Aorta (tissue), 5 donors: ENCODE measurements around the gene TACO1. TPM values are rescaled to one million over a fixed set of nuclear protein-coding genes. Genes with fewer than 3 reads are reported as not detected.
A peak's percentile ranks its signal among the peaks of the same experiment; 100 is the strongest.

Experiments
- ATAC-seq: fragments of 200-7000 bp; cut with Tn5 transposase; one replicate; pipeline ENCODE4 v1.9.1; 2022; ENCODE audit warnings: moderate library complexity; ENCODE audit not compliant: low FRiP score
- DNase-seq, 2 donors: peaks; one replicate each; pipeline ENCODE4 v3.0.0-alpha.2; 2020
- H3K27ac ChIP-seq, 2 donors: one replicate each; pipeline ENCODE4 v1.5.1; 2013; ENCODE audit warnings: low read length in 2 of 2, mild to moderate bottlenecking in 2 of 2, moderate library complexity in 2 of 2, control low read depth in 1 of 2, inconsistent platforms in 1 of 2, low read depth in 1 of 2
- H3K27me3 ChIP-seq, 2 donors: one replicate each; pipeline ENCODE4 v1.6.1; 2013; ENCODE audit warnings: control low read depth in 1 of 2, low read length in 1 of 2, mild to moderate bottlenecking in 1 of 2, moderate library complexity in 1 of 2; ENCODE audit not compliant: insufficient read depth in 2 of 2, control insufficient read depth in 1 of 2
- H3K36me3 ChIP-seq, 2 donors: one replicate each; pipeline ENCODE4 v1.6.1; 2013; ENCODE audit warnings: control low read depth in 1 of 2, low read length in 1 of 2, mild to moderate bottlenecking in 1 of 2; ENCODE audit not compliant: insufficient read depth in 2 of 2, control insufficient read depth in 1 of 2
- H3K4me1 ChIP-seq, 2 donors: one replicate each; pipeline ENCODE4 v1.6.1; 2013; ENCODE audit warnings: low read length in 2 of 2, control low read depth in 1 of 2, mild to moderate bottlenecking in 1 of 2, moderate library complexity in 1 of 2; ENCODE audit not compliant: insufficient read depth in 2 of 2, control insufficient read depth in 1 of 2
- H3K4me3 ChIP-seq, 2 donors: one replicate each; pipeline ENCODE4 v1.5.1; 2013; ENCODE audit warnings: low read length in 2 of 2, control low read depth in 1 of 2, mild to moderate bottlenecking in 1 of 2
- H3K9me3 ChIP-seq: one replicate; pipeline ENCODE4 v1.6.1; 2013; ENCODE audit warnings: mild to moderate bottlenecking, low read length; ENCODE audit not compliant: control insufficient read depth
- WGBS, 2 donors: extraction: QIAGEN DNeasy Blood & Tissue Kit; methylation state at CpG; one replicate each; pipeline ENCODE4 v1.1.7; 2013; 5-methylcytosine and 5-hydroxymethylcytosine counted together
- intact Hi-C, 2 donors: fragments of 100-400 bp; cut with DNase I; formaldehyde crosslinking; loops; one replicate each; pipeline versions ENCODE4 v1.14.2 to v1.15.0; 2022
- polyA plus RNA-seq, 2 donors: library from polyadenylated mRNA; stranded (reverse); fragments of 200-250 nt; gene quantifications; one replicate each; pipeline ENCODE4 v1.2.3, GENCODE V29; 2013
- total RNA-seq, 2 donors: library from RNA; stranded (reverse); fragmentation: NEBNext Ultra II Directional; extraction: Animal tissue kit (Norgen Biotek cat#: 25700); gene quantifications; one replicate each; pipeline ENCODE4 v1.2.1, GENCODE V29; 2021
- donor health status: healthy with polysubstance abuse.
- donor health status: Bipolar disorder and iron deficiency.
- donor health status: DM: no; HTN: no; CAD: no.
- donor health status: DM: no; HTN: no; CAD: no.
- donor health status: DM: yes; HTN: yes; CAD: no.

The TACO1 gene
- total and polyA plus RNA-seq, 4 donors: 10.8 to 17.5 (median 12.0) TPM

- ATAC-seq (no peak), DNase-seq (no peak)
- Histone ChIP-seq H3K27ac (no peak overlapping the region), H3K4me1 (peaks cover 5 to 7% of the 10 kb centered on the region in 2 donors), H3K4me3 (no peak overlapping the region), H3K36me3 (no peaks in the 10 kb centered on the region), H3K27me3 (no peaks in the 10 kb centered on the region), H3K9me3 (no peaks in the 10 kb centered on the region)
- WGBS, 2 donors: 53 to 55% methylated on average over 4 of the region's 4 CpGs
- intact Hi-C loops: no loop called here
Measured at GRCh38 chr17:63626551-63627180, 26.0 kb downstream of the TACO1 start.

GRCh38 chr17:63629627-63630026 lies 28.9 kb downstream of the TACO1 start:
- H3K27ac ChIP-seq: no peak overlapping the region
- ATAC-seq: no peak
- H3K36me3 ChIP-seq: peaks cover 5 to 6% of the 10 kb centered on the region in 2 donors
- 45 to 59% methylated on average over 1 of the region's 1 CpG for WGBS, 2 donors
- H3K9me3 ChIP-seq: no peaks in the 10 kb centered on the region
- no peaks in the 10 kb centered on the region for H3K27me3 ChIP-seq
- H3K4me1 ChIP-seq: peaks cover 5 to 6% of the 10 kb centered on the region in 2 donors
- no peak for DNase-seq
- H3K4me3 ChIP-seq: no peak overlapping the region
- intact Hi-C loops: no loop called here

- H3K27me3 ChIP-seq: no peaks in the 10 kb centered on the region
- no peak overlapping the region for H3K4me3 ChIP-seq
- H3K36me3 ChIP-seq: peaks cover 7 to 8% of the 10 kb centered on the region in 2 donors
- intact Hi-C loops: no loop called here
- ATAC-seq (no peak), DNase-seq (no peak)
- H3K27ac ChIP-seq: no peak overlapping the region
- H3K9me3 ChIP-seq: no peaks in the 10 kb centered on the region
- peaks cover 2 to 5% of the 10 kb centered on the region in 2 donors for H3K4me1 ChIP-seq
- 91 to 92% methylated on average over 3 of the region's 3 CpGs for WGBS, 2 donors
Measured at GRCh38 chr17:63631062-63631461, 30.4 kb downstream of the TACO1 start.

GRCh38 chr17:63631626-63632025 lies 30.9 kb downstream of the TACO1 start:
- H3K36me3 ChIP-seq: peaks cover 7 to 8% of the 10 kb centered on the region in 2 donors
- ATAC-seq: no peak
- no peak for DNase-seq

GRCh38 chr17:63633742-63634141 lies 33.0 kb downstream of the TACO1 start:
- no peak overlapping the region for H3K27ac ChIP-seq

More at GRCh38 chr17:63631626-63632025, 30.9 kb downstream of the TACO1 start:
- Histone ChIP-seq H3K4me1 (peaks cover 2 to 3% of the 10 kb centered on the region in 2 donors), H3K27me3 (no peaks in the 10 kb centered on the region), H3K9me3 (no peaks in the 10 kb centered on the region), H3K4me3 (no peak overlapping the region), H3K27ac (no peak overlapping the region)
- intact Hi-C loops: no loop called here
- WGBS, 2 donors: 95 to 99% methylated on average over 1 of the region's 1 CpG

GRCh38 chr17:63634163-63634562 lies 33.5 kb downstream of the TACO1 start:
- Histone ChIP-seq H3K27me3 (no peaks in the 10 kb centered on the region), H3K4me3 (no peak overlapping the region), H3K9me3 (no peaks in the 10 kb centered on the region), H3K36me3 (peaks cover 7 to 8% of the 10 kb centered on the region in 2 donors), H3K27ac (no peak overlapping the region), H3K4me1 (peaks cover 2 to 3% of the 10 kb centered on the region in 2 donors)
- peak in 1 of 2 donors; percentile 55 for DNase-seq
- ATAC-seq: no peak
- 73 to 75% methylated on average over 4 of the region's 4 CpGs for WGBS, 2 donors
- intact Hi-C loops: no loop called here

More at GRCh38 chr17:63633742-63634141, 33.0 kb downstream of the TACO1 start:
- H3K9me3 ChIP-seq: no peaks in the 10 kb centered on the region
- H3K4me3 ChIP-seq: no peak overlapping the region
- ATAC-seq (no peak), DNase-seq (no peak)
- intact Hi-C loops: no loop called here
- H3K27me3 ChIP-seq: no peaks in the 10 kb centered on the region
- peaks cover 2 to 3% of the 10 kb centered on the region in 2 donors for H3K4me1 ChIP-seq
- H3K36me3 ChIP-seq: peaks cover 7 to 8% of the 10 kb centered on the region in 2 donors

GRCh38 chr17:63634816-63635215 lies 34.1 kb downstream of the TACO1 start:
- ATAC-seq: no peak
- intact Hi-C loops: no loop called here
- Histone ChIP-seq H3K9me3 (no peaks in the 10 kb centered on the region), H3K4me3 (no peak overlapping the region), H3K4me1 (peaks cover 1 to 3% of the 10 kb centered on the region in 2 donors), H3K27me3 (no peaks in the 10 kb centered on the region), H3K27ac (no peak overlapping the region), H3K36me3 (peaks cover 7 to 8% of the 10 kb centered on the region in 2 donors)
- DNase-seq: no peak
- WGBS, 2 donors: 91 to 93% methylated on average over 1 of the region's 1 CpG

- Histone ChIP-seq H3K36me3 (peaks cover 8 to 10% of the 10 kb centered on the region in 2 donors), H3K4me1 (peaks cover 0 to 2% of the 10 kb centered on the region in 2 donors)
Measured at GRCh38 chr17:63635290-63635689, 34.6 kb downstream of the TACO1 start.

GRCh38 chr17:63635787-63636186 lies 35.1 kb downstream of the TACO1 start:
- DNase-seq (no peak), ATAC-seq (no peak)
- Histone ChIP-seq H3K36me3 (peaks cover 8 to 10% of the 10 kb centered on the region in 2 donors), H3K27me3 (no peaks in the 10 kb centered on the region), H3K9me3 (no peaks in the 10 kb centered on the region), H3K4me3 (no peak overlapping the region), H3K4me1 (peaks cover 0 to 2% of the 10 kb centered on the region in 2 donors), H3K27ac (no peak overlapping the region)
- 43 to 53% methylated on average over 2 of the region's 2 CpGs for WGBS, 2 donors
- intact Hi-C loops: no loop called here

More at GRCh38 chr17:63635290-63635689, 34.6 kb downstream of the TACO1 start:
- no peak overlapping the region for H3K4me3 ChIP-seq
- ATAC-seq: no peak
- no peak for DNase-seq
- H3K9me3 ChIP-seq: no peaks in the 10 kb centered on the region
- 86 to 87% methylated on average over 2 of the region's 2 CpGs for WGBS, 2 donors
- intact Hi-C loops: no loop called here
- no peak overlapping the region for H3K27ac ChIP-seq
- no peaks in the 10 kb centered on the region for H3K27me3 ChIP-seq
